MM.1S (cell line): ENCODE results near the gene EIF4EBP2.

ENCODE experiments used
- CTCF ChIP-seq: fragments of 300-600 bp; sonication (generic); IDR thresholded peaks from 2 replicates; pipeline ENCODE4 v1.5.1; 2016; ENCODE audit warnings: antibody characterized with exemption, low read length, mixed read lengths
- EZH2 ChIP-seq: fragments of 300-600 bp; sonication (generic); optimal IDR thresholded peaks from 2 replicates; pipeline ENCODE3; 2017; ENCODE audit warnings: low read depth, mild to moderate bottlenecking, antibody characterized with exemption, low read length, mixed read lengths
- EZH2phosphoT487 ChIP-seq: fragments of 300-600 bp; sonication (generic); IDR thresholded peaks from 2 replicates; pipeline ENCODE4 v1.6.1; 2018; ENCODE audit warnings: antibody characterized with exemption, low read length

DNA sequence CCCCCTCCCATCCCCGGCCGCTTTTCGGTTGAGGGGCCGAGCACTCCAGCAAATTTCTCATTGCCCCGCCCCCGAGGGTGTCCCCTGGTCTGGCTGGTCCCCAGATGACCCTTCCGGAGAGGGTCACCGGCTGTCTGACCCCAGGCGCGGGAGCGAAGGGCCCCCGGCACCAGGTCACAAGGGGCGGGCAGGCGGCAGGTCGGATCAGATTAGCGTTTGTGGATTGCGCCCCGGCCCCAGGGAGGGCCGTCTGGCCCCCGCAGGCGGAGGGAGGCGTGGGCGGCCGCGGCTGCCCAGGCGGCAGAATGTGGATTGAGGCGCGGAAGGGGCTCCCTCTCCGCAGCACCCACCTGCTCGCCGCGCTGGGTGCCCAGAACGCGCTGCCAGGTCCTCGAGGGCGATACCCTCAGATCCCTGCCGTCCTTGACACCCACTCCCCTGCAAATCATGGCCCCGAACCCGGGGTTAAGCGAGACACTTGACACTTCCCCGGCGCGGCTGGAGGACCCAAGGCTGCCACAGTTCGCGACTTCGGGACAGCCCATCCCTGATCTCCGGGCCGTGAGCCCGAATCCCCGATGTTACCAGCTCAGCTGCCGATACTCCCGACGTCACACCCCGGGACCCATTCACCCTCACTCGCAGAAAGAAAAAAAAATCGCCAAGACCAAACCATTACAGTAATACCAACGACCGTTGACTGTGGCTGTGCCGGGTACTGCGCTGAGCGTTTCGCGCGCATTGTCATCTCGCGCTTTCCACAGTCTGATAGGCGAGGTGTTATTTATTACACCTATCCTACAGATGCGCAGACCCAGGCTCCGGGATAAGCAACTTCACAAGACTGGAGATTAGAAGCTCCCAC is 36.6 kb downstream of the EIF4EBP2 start:
- TF ChIP-seq CTCF (no peak), EZH2phosphoT487 (no peak), EZH2 (no peak)
